ENCODE data around the gene ZNF532. TPM values are rescaled to one million over a fixed set of nuclear protein-coding genes. Genes with fewer than 3 reads are reported as not detected.

The ZNF532 gene
- total and polyA plus RNA-seq, 2 of the 13 experiments (the other 11 are each of a cell fraction or from before 2014, with no cell fraction given), result not detected

DNA sequence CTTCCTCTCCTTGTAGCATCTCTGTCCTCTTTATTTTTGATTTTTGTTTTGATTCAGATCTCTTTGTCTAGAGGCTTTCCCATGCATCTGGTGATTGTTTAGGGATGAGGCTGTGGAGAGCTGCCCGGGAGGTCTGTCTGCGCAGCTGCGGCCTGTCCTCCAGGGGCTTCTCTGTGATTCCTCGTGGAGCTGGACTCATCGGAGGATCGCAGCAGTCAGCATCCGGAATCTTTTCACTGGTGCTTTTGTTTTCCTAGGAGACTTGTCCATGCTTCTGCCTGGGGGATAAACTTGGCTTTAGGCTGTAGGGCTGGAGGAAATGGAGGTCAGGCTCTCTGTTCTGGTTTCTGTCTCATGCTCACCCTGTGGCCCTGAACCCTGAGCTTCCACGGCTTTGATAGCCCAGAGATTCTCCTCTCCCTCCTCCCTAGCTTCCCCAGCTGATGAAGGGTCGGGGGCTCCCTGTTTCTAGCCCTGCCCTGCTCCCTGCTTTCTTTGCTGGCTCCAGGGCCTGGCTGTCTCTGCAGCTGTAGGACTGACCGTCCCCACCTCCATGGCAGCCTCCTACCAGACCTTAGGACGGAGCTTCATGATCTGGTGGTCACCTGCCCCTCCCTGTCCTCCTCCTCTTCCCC is 35.5 kb downstream of the ZNF532 start:
- in situ Hi-C loops (cut with HindIII; ENCODE audit: extremely low pct_ligation_motif_present, low pct_unique_long_range_greater_than_20kb), result no loop called here
- no peak for ATAC-seq

DNA sequence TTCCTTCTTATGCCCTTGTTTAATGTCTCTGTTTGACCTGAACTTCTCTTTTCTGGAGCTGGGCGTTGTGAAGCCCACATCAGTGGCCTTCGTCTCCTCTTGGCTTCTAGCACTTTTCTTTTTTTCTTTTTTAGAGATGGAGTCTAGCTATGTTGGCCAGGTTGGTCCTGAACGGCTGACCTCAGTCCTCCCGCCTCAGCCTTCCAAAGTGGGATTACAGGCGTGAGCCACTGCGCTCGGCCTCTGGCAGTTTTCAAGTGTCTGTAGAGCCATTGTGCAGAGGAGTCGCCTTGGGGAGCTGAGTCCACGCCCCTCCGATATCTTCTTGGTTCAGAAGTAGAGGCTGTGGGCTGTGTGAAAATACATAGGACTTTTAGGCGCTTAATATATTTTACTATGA is 36.5 kb downstream of the ZNF532 start:
- WGBS (ENCODE audit: low lambda C conversion rate), result 46% methylated on average over 11 of the region's 11 CpGs
- intact Hi-C loops (cut with micrococcal nuclease; ENCODE audit: unreplicated experiment) (no loop called here), in situ Hi-C loops (cut with HindIII; ENCODE audit: extremely low pct_ligation_motif_present, low pct_unique_long_range_greater_than_20kb) (no loop called here)
- no peaks in the 10 kb centered on the region for H3K4me1 ChIP-seq (ENCODE audit: insufficient read depth, low read length)
- H3K27ac ChIP-seq (ENCODE audit: extremely low read length, insufficient read depth, low read length), result no peak overlapping the region
- ChIA-PET CTCF (ENCODE audit: low intra/inter-chr PET ratio, low total read pairs) (no interaction called here), POLR2A (no interaction called here)
- no peak overlapping the region for H3K9ac ChIP-seq (ENCODE audit: insufficient read depth, low read depth, low read length)
- no TSS peak for BruUV-seq (replicated peaks)
- H3K79me2 ChIP-seq (ENCODE audit: insufficient read depth, low read length), result no peaks in the 10 kb centered on the region
- H3K4me2 ChIP-seq (ENCODE audit: low read depth, low read length), result no peak overlapping the region
- ATAC-seq, result no peak
- no peaks in the 10 kb centered on the region for H3K9me3 ChIP-seq (ENCODE audit: low read length)
- no peak overlapping the region for H3K4me3 ChIP-seq (replicated peaks in 1 of 3; ENCODE audit: insufficient read depth in 1 of 3, low read depth in 2 of 3, low read length in 3 of 3)
- no peak for DNase-seq (ENCODE audit: low spot score)
- no peaks in the 10 kb centered on the region for H4K20me1 ChIP-seq (ENCODE audit: insufficient read depth, low read length)
- H3K27me3 ChIP-seq (ENCODE audit: control insufficient read depth in 1 of 2, insufficient read depth in 2 of 2, low read length in 2 of 2), result peaks cover 0 to 38% of the 10 kb centered on the region in 2 experiments
- H2AFZ ChIP-seq (ENCODE audit: low read length), result no peak overlapping the region
- H3K36me3 ChIP-seq (replicated peaks in 1 of 2; ENCODE audit: control insufficient read depth in 1 of 2, insufficient read depth in 2 of 2, low read length in 2 of 2), result no peaks in the 10 kb centered on the region
- no peak for FAIRE-seq
- TF ChIP-seq, protein P1, sequence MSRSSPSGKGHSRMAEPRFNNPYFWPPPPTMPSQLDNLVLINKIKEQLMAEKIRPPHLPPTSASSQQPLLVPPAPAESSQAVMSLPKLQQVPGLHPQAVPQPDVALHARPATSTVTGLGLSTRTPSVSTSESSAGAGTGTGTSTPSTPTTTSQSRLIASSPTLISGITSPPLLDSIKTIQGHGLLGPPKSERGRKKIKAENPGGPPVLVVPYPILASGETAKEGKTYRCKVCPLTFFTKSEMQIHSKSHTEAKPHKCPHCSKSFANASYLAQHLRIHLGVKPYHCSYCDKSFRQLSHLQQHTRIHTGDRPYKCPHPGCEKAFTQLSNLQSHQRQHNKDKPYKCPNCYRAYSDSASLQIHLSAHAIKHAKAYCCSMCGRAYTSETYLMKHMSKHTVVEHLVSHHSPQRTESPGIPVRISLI (CRISPR knock-in tag; IDR thresholded peaks at IDR 0.05; ENCODE audit: borderline replicate concordance), result no peak
- no peak for TF ChIP-seq ZNF335 (CRISPR knock-in tag; IDR thresholded peaks at IDR 0.05)
- TF ChIP-seq HNRNPUL1 (IDR thresholded peaks at IDR 0.05; ENCODE audit: low read depth, low read length), result no peak
- no peak for TF ChIP-seq ZNF792 (CRISPR knock-in tag; IDR thresholded peaks at IDR 0.05)
- no peak for TF ChIP-seq AGO1 (IDR thresholded peaks at IDR 0.05; ENCODE audit: low read depth, low read length, poor library complexity, severe bottlenecking)
- TF ChIP-seq, protein P2, sequence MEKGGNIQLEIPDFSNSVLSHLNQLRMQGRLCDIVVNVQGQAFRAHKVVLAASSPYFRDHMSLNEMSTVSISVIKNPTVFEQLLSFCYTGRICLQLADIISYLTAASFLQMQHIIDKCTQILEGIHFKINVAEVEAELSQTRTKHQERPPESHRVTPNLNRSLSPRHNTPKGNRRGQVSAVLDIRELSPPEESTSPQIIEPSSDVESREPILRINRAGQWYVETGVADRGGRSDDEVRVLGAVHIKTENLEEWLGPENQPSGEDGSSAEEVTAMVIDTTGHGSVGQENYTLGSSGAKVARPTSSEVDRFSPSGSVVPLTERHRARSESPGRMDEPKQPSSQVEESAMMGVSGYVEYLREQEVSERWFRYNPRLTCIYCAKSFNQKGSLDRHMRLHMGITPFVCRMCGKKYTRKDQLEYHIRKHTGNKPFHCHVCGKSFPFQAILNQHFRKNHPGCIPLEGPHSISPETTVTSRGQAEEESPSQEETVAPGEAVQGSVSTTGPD (CRISPR knock-in tag; IDR thresholded peaks at IDR 0.05), result no peak
- no peak for TF ChIP-seq FOXK2 (IDR thresholded peaks at IDR 0.05)

More for the DNA sequence above, 35.5 kb downstream of the ZNF532 start:
- intact Hi-C loops (cut with micrococcal nuclease; ENCODE audit: unreplicated experiment), result no loop called here
- DNase-seq (ENCODE audit: low spot score) (no peak), FAIRE-seq (no peak)
- no TSS peak for BruUV-seq (replicated peaks)
- Histone ChIP-seq H3K4me2 (ENCODE audit: low read depth, low read length) (no peak overlapping the region), H3K27me3 (ENCODE audit: control insufficient read depth in 1 of 2, insufficient read depth in 2 of 2, low read length in 2 of 2) (peaks cover 0 to 30% of the 10 kb centered on the region in 2 experiments), H3K36me3 (replicated peaks in 1 of 2; ENCODE audit: control insufficient read depth in 1 of 2, insufficient read depth in 2 of 2, low read length in 2 of 2) (no peaks in the 10 kb centered on the region), H2AFZ (ENCODE audit: low read length) (no peak overlapping the region), H3K79me2 (ENCODE audit: insufficient read depth, low read length) (no peaks in the 10 kb centered on the region), H3K27ac (ENCODE audit: extremely low read length, insufficient read depth, low read length) (no peak overlapping the region), H3K9ac (ENCODE audit: insufficient read depth, low read depth, low read length) (no peak overlapping the region), H3K4me1 (ENCODE audit: insufficient read depth, low read length) (no peaks in the 10 kb centered on the region), H3K4me3 (replicated peaks in 1 of 3; ENCODE audit: insufficient read depth in 1 of 3, low read depth in 2 of 3, low read length in 3 of 3) (no peak overlapping the region), H3K9me3 (ENCODE audit: low read length) (no peaks in the 10 kb centered on the region), H4K20me1 (ENCODE audit: insufficient read depth, low read length) (no peaks in the 10 kb centered on the region)
- ChIA-PET CTCF (ENCODE audit: low intra/inter-chr PET ratio, low total read pairs) (no interaction called here), POLR2A (no interaction called here)
- 29% methylated on average over 11 of the region's 11 CpGs for whole genome bisulfite sequencing (ENCODE audit: low lambda C conversion rate)
- no peak for TF ChIP-seq ZNF292 (CRISPR knock-in tag; IDR thresholded peaks at IDR 0.05; ENCODE audit: borderline replicate concordance, low read depth)
- TF ChIP-seq, protein P3, sequence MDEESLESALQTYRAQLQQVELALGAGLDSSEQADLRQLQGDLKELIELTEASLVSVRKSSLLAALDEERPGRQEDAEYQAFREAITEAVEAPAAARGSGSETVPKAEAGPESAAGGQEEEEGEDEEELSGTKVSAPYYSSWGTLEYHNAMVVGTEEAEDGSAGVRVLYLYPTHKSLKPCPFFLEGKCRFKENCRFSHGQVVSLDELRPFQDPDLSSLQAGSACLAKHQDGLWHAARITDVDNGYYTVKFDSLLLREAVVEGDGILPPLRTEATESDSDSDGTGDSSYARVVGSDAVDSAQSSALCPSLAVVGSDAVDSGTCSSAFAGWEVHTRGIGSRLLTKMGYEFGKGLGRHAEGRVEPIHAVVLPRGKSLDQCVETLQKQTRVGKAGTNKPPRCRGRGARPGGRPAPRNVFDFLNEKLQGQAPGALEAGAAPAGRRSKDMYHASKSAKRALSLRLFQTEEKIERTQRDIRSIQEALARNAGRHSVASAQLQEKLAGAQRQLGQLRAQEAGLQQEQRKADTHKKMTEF (CRISPR knock-in tag; IDR thresholded peaks at IDR 0.05), result no peak
- TF ChIP-seq ZNF816 (CRISPR knock-in tag; IDR thresholded peaks at IDR 0.05; ENCODE audit: borderline replicate concordance), result no peak
- TF ChIP-seq MAFF (IDR thresholded peaks at IDR 0.05; ENCODE audit: low read depth, low read length), result no peak
- TF ChIP-seq CBX2 (IDR thresholded peaks at IDR 0.05; ENCODE audit: low read depth, low read length), result no peak
- no peak for TF ChIP-seq CBX2 (CRISPR knock-in tag; IDR thresholded peaks at IDR 0.05; ENCODE audit: low read depth)
- TF ChIP-seq, protein P4, sequence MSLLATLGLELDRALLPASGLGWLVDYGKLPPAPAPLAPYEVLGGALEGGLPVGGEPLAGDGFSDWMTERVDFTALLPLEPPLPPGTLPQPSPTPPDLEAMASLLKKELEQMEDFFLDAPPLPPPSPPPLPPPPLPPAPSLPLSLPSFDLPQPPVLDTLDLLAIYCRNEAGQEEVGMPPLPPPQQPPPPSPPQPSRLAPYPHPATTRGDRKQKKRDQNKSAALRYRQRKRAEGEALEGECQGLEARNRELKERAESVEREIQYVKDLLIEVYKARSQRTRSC (CRISPR knock-in tag; IDR thresholded peaks at IDR 0.05; ENCODE audit: low read depth), result no peak
